ENCODE results near the gene RAPSN.

Gene RAPSN

DNA sequence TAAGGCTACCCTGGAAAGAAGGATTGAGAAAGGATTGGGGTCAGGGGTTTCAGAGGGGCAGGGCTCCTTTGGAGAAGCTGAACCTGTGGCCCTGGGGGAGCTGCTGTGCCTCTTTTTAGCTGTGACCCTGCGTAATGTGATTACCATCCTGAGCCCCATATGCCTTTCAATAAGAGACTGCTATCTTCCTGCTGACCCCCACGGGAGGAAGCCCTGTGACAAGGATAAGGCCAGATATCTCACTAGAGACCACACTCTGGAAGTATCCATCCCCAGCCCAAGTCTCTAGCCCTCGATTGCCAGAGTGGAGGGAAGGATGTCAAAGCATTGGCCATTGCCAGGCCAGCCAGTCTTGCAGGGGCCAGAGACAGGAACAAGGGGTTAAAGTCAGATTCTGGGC lies 45.4 kb downstream of the RAPSN start:
- H4K20me1 ChIP-seq (ENCODE audit: insufficient read depth, low read length) = no peaks in the 10 kb centered on the region
- peak overlapping the region; percentile 77 for H3K27ac ChIP-seq (ENCODE audit: low read depth, low read length, poor library complexity, severe bottlenecking)
- H3K4me1 ChIP-seq (ENCODE audit: insufficient read depth, low read length, severe bottlenecking) = peaks cover 57% of the 10 kb centered on the region
- H3K4me3 ChIP-seq (ENCODE audit: low read depth, low read length, poor library complexity, severe bottlenecking) = no peak overlapping the region
- no peak overlapping the region for H2AFZ ChIP-seq (ENCODE audit: low read length)
- H3K9me3 ChIP-seq (ENCODE audit: low read length) = no peaks in the 10 kb centered on the region
- H3K9me2 ChIP-seq (ENCODE audit: low read depth, low read length) = no peaks in the 10 kb centered on the region
- H3K79me2 ChIP-seq (ENCODE audit: insufficient read depth, low read length) = no peaks in the 10 kb centered on the region
- no peak overlapping the region for H3K4me2 ChIP-seq (ENCODE audit: low read length)
- TF ChIP-seq EZH2 (IDR thresholded peaks at IDR 0.05; ENCODE audit: borderline replicate concordance, low read length) = no peak
- TF ChIP-seq, protein P1, sequence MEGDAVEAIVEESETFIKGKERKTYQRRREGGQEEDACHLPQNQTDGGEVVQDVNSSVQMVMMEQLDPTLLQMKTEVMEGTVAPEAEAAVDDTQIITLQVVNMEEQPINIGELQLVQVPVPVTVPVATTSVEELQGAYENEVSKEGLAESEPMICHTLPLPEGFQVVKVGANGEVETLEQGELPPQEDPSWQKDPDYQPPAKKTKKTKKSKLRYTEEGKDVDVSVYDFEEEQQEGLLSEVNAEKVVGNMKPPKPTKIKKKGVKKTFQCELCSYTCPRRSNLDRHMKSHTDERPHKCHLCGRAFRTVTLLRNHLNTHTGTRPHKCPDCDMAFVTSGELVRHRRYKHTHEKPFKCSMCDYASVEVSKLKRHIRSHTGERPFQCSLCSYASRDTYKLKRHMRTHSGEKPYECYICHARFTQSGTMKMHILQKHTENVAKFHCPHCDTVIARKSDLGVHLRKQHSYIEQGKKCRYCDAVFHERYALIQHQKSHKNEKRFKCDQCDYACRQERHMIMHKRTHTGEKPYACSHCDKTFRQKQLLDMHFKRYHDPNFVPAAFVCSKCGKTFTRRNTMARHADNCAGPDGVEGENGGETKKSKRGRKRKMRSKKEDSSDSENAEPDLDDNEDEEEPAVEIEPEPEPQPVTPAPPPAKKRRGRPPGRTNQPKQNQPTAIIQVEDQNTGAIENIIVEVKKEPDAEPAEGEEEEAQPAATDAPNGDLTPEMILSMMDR (IDR thresholded peaks at IDR 0.05; ENCODE audit: low read length) = no peak
- no peaks in the 10 kb centered on the region for H3K27me3 ChIP-seq (ENCODE audit: insufficient read depth, low read length)
- H3K36me3 ChIP-seq (ENCODE audit: insufficient read depth, low read length) = no peaks in the 10 kb centered on the region
- 0 out of 2 replicates have a peak, but pooled peaks cover 7% of the 10 kb centered on the region for H3F3A ChIP-seq (ENCODE audit: insufficient read depth, low read length)
- no peak overlapping the region; the same call in 1 of the 2 replicates for H3K9ac ChIP-seq (ENCODE audit: low read length)

DNA sequence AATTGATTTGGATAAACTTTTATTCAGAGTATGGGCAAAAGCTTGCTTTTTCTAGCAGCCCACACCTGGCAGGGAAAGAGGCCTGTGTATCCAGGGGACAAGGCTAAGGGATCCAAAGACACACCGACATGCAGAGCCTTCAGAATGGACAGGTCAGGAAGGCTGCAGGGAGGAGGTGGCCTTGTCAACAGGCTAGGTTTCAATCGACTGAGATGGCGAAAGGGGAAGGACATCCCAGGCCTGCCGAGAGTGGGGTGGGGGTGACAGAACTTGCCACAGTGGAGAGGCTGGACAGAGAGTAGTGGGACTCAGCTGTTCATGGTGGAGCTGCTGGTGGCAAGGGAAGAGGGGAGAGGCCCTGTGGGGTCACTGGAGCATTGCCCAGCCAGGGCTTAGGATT lies 45.8 kb downstream of the RAPSN start:
- no peaks in the 10 kb centered on the region for H3K9me2 ChIP-seq (ENCODE audit: low read depth, low read length)
- H3K9me3 ChIP-seq (ENCODE audit: low read length) = no peaks in the 10 kb centered on the region
- H3K36me3 ChIP-seq (ENCODE audit: insufficient read depth, low read length) = no peaks in the 10 kb centered on the region
- no peak overlapping the region for H3K4me2 ChIP-seq (ENCODE audit: low read length)
- H3K27me3 ChIP-seq (ENCODE audit: insufficient read depth, low read length) = no peaks in the 10 kb centered on the region
- peak overlapping the region; percentile 77 for H3K27ac ChIP-seq (ENCODE audit: low read depth, low read length, poor library complexity, severe bottlenecking)
- H3K9ac ChIP-seq (ENCODE audit: low read length) = no peak overlapping the region; the same call in 1 of the 2 replicates
- peaks cover 61% of the 10 kb centered on the region for H3K4me1 ChIP-seq (ENCODE audit: insufficient read depth, low read length, severe bottlenecking)
- H3K79me2 ChIP-seq (ENCODE audit: insufficient read depth, low read length) = no peaks in the 10 kb centered on the region
- no peak overlapping the region for H3K4me3 ChIP-seq (ENCODE audit: low read depth, low read length, poor library complexity, severe bottlenecking)
- TF ChIP-seq, protein P1 (IDR thresholded peaks at IDR 0.05; ENCODE audit: low read length) = no peak
- no peak for TF ChIP-seq EZH2 (IDR thresholded peaks at IDR 0.05; ENCODE audit: borderline replicate concordance, low read length)
- H3F3A ChIP-seq (ENCODE audit: insufficient read depth, low read length) = 0 out of 2 replicates have a peak, but pooled peaks cover 7% of the 10 kb centered on the region
- no peak overlapping the region for H2AFZ ChIP-seq (ENCODE audit: low read length)
- H4K20me1 ChIP-seq (ENCODE audit: insufficient read depth, low read length) = no peaks in the 10 kb centered on the region

DNA sequence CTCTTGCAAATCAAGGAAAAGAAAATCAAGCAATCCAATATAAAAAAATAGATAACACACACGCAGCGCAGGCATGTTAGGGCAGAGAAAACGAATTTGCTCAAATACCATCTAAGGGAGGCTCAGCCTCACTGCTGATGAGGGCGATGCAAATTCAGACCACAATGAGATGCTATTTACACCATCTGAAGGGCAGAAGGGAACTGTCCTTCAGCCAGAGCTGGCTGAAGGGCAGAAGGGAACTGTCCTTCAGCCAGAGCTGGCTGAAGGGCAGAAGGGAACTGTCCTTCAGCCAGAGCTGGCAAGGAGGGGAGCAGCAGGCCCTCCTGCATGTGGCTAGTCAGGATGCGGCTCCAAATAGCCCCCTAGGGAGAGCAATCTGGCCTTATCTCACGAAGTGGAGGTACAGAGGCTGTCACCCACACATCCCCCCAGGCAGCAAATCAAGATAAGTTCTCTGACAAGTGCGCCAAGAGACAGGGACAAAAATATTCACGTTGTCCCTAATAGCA lies 48.1 kb downstream of the RAPSN start:
- Histone ChIP-seq H4K20me1 (ENCODE audit: insufficient read depth, low read length) (no peaks in the 10 kb centered on the region), H3K79me2 (ENCODE audit: insufficient read depth, low read length) (no peaks in the 10 kb centered on the region), H3K36me3 (ENCODE audit: insufficient read depth, low read length) (no peaks in the 10 kb centered on the region), H3K27me3 (ENCODE audit: insufficient read depth, low read length) (no peaks in the 10 kb centered on the region), H3K9ac (ENCODE audit: low read length) (peak overlapping the region; percentile 78), H3K4me1 (ENCODE audit: insufficient read depth, low read length, severe bottlenecking) (peaks cover 53% of the 10 kb centered on the region), H3F3A (ENCODE audit: insufficient read depth, low read length) (0 out of 2 replicates have a peak, but pooled peaks cover 7% of the 10 kb centered on the region), H3K9me3 (ENCODE audit: low read length) (no peaks in the 10 kb centered on the region), H3K27ac (ENCODE audit: low read depth, low read length, poor library complexity, severe bottlenecking) (peak overlapping the region; percentile 99), H2AFZ (ENCODE audit: low read length) (no peak overlapping the region), H3K4me2 (ENCODE audit: low read length) (peak overlapping the region; percentile 79), H3K9me2 (ENCODE audit: low read depth, low read length) (no peaks in the 10 kb centered on the region), H3K4me3 (ENCODE audit: low read depth, low read length, poor library complexity, severe bottlenecking) (peak overlapping the region; percentile 64)
- TF ChIP-seq, protein P1 (IDR thresholded peaks at IDR 0.05; ENCODE audit: low read length) = no peak
- TF ChIP-seq EZH2 (IDR thresholded peaks at IDR 0.05; ENCODE audit: borderline replicate concordance, low read length) = no peak

Data from OCI-LY1 (cell line).